Right ventricle myocardium superior (tissue), 1 donor: ENCODE data around the gene CARM1. TPM values are rescaled to one million over a fixed set of nuclear protein-coding genes. Genes with fewer than 3 reads are reported as not detected.

Experiments
- ATAC-seq: fragments of 200-7000 bp; cut with Tn5 transposase; one replicate; pipeline ENCODE4 v1.9.1; 2020; ENCODE audit warnings: mild to moderate bottlenecking; ENCODE audit not compliant: poor library complexity
- DNase-seq: peaks from one replicate; pipeline ENCODE4 v3.0.0-alpha.2; 2020
- intact Hi-C: fragments of 100-400 bp; cut with DNase I; formaldehyde crosslinking; loops from one replicate; pipeline ENCODE4 v1.11.2; 2022
- total RNA-seq: library from RNA; stranded (reverse); fragmentation: NEBNext Ultra II Directional; extraction: Animal tissue kit (Norgen Biotek cat#: 25700); gene quantifications from one replicate; pipeline ENCODE4 v1.2.1, GENCODE V29; 2021
- donor health status: DM: no; HTN: yes; CAD: no; lungs with severe emphysema.

The CARM1 gene
- total RNA-seq, 1 donor from 2014 or later: 29.9 TPM

GRCh38 chr19:10891405-10892086 lies 20.2 kb downstream of the CARM1 start:
- peak; percentile 60 for ATAC-seq
- intact Hi-C loops: no loop called here
- peak; percentile 64 for DNase-seq

GRCh38 chr19:10892256-10892655 lies 20.9 kb downstream of the CARM1 start:
- DNase-seq: peak; percentile 58
- peak; percentile 76 for ATAC-seq
- intact Hi-C loops: no loop called here

GRCh38 chr19:10894911-10895213 lies 23.5 kb downstream of the CARM1 start:
- ATAC-seq (no peak), DNase-seq (no peak)
- intact Hi-C loops: no loop called here

GRCh38 chr19:10895363-10895762 lies 24.0 kb downstream of the CARM1 start:
- DNase-seq: no peak
- no peak for ATAC-seq
- intact Hi-C loops: no loop called here

GRCh38 chr19:10895920-10896319 lies 24.6 kb downstream of the CARM1 start:
- ATAC-seq (no peak), DNase-seq (no peak)
- intact Hi-C loops: no loop called here

GRCh38 chr19:10896851-10897526 lies 25.6 kb downstream of the CARM1 start:
- intact Hi-C loops: no loop called here
- DNase-seq (no peak), ATAC-seq (no peak)

- intact Hi-C loops: no loop called here
- DNase-seq (no peak), ATAC-seq (peak; percentile 12)
Observed at GRCh38 chr19:10898633-10899032, 27.3 kb downstream of the CARM1 start.

- ATAC-seq (peak; percentile 85), DNase-seq (peak; percentile 76)
- intact Hi-C loops: no loop called here
Observed at GRCh38 chr19:10899151-10899653, 27.8 kb downstream of the CARM1 start.

- intact Hi-C loops: no loop called here
- ATAC-seq (no peak), DNase-seq (no peak)
Observed at GRCh38 chr19:10907925-10908324, 36.6 kb downstream of the CARM1 start.

GRCh38 chr19:10908380-10908960 lies 37.1 kb downstream of the CARM1 start:
- intact Hi-C loops: no loop called here
- ATAC-seq (no peak), DNase-seq (no peak)

GRCh38 chr19:10911579-10912363 lies 40.4 kb downstream of the CARM1 start:
- DNase-seq: no peak
- intact Hi-C loops: no loop called here
- no peak for ATAC-seq

GRCh38 chr19:10912619-10913018 lies 41.3 kb downstream of the CARM1 start:
- ATAC-seq (no peak), DNase-seq (no peak)
- intact Hi-C loops: no loop called here

- intact Hi-C loops: no loop called here
- ATAC-seq (no peak), DNase-seq (no peak)
Observed at GRCh38 chr19:10913716-10914340, 42.5 kb downstream of the CARM1 start.

GRCh38 chr19:10915130-10916091 lies 44.1 kb downstream of the CARM1 start:
- intact Hi-C loops: no loop called here
- no peak for ATAC-seq
- no peak for DNase-seq

- no peak for DNase-seq
- no peak for ATAC-seq
- intact Hi-C loops: no loop called here
Observed at GRCh38 chr19:10916602-10917001, 45.2 kb downstream of the CARM1 start.

GRCh38 chr19:10918359-10918758 lies 47.0 kb downstream of the CARM1 start:
- DNase-seq (peak; percentile 22), ATAC-seq (no peak)
- intact Hi-C loops: no loop called here

- intact Hi-C loops: no loop called here
- ATAC-seq (peak; percentile 18), DNase-seq (no peak)
Observed at GRCh38 chr19:10919352-10920287, 48.3 kb downstream of the CARM1 start.
